Measurements from ENCODE around the gene CNRIP1. TPM values are rescaled to one million over a fixed set of nuclear protein-coding genes. Genes with fewer than 3 reads are reported as not detected.

CNRIP1 gene
- polyA plus RNA-seq, 2 of the 4 experiments (the other 2 are of a cell fraction) = 0.93 to 2.9 TPM

GRCh38 chr2:68248806-68249205 lies 70.9 kb downstream of the CNRIP1 start:
- no peak for FAIRE-seq
- Histone ChIP-seq H3K27ac (no peak overlapping the region), H3K4me3 (no peak overlapping the region), H3K4me2 (peak overlapping the region; percentile 83), H3K4me1 (peaks cover 46% of the 10 kb centered on the region), H3K9me3 (no peaks in the 10 kb centered on the region)
- no peak for DNase-seq (ENCODE audit: low read depth in 1 of 2, low spot score in 1 of 2)
- TF ChIP-seq CBX8 (IDR thresholded peaks at IDR 0.05) (no peak), HEYL (CRISPR knock-in tag; IDR thresholded peaks at IDR 0.05) (no peak), CHD4 (IDR thresholded peaks at IDR 0.05; ENCODE audit: borderline replicate concordance) (no peak), CEBPB (IDR thresholded peaks at IDR 0.05) (no peak), MAFK (IDR thresholded peaks at IDR 0.05; ENCODE audit: partially characterized antibody) (no peak), BCL3 (IDR thresholded peaks at IDR 0.05) (no peak), TP53 (CRISPR knock-in tag; IDR thresholded peaks at IDR 0.05) (no peak), EHMT2 (IDR thresholded peaks at IDR 0.05; ENCODE audit: low read depth) (no peak), MAX (IDR thresholded peaks at IDR 0.05) (no peak), NPAS2 (CRISPR knock-in tag; IDR thresholded peaks at IDR 0.05; ENCODE audit: borderline replicate concordance) (no peak), FOSB (CRISPR knock-in tag; IDR thresholded peaks at IDR 0.05) (no peak)
- POLR2A ChIA-PET = interaction anchor here (0.6 kb wide), 1 partner anchor 73 kb away, joined by 3 read pairs; no protein-coding TSS in a partner anchor
- CTCF ChIA-PET = no interaction called here
- 89% methylated on average over 2 of the region's 2 CpGs for WGBS (ENCODE audit: missing lambda C conversion rate)
- no peak for ATAC-seq

- no peak overlapping the region for H3K4me3 ChIP-seq
- no peaks in the 10 kb centered on the region for H3K9me3 ChIP-seq
- no peak for FAIRE-seq
- H3K4me2 ChIP-seq = peak overlapping the region; percentile 83; the same call in 1 of the 3 replicates
- POLR2A ChIA-PET = interaction anchor here (0.6 kb wide), 1 partner anchor 73 kb away, joined by 3 read pairs; no protein-coding TSS in a partner anchor
- ATAC-seq = no peak
- CTCF ChIA-PET = no interaction called here
- 90% methylated on average over 3 of the region's 3 CpGs for WGBS (ENCODE audit: missing lambda C conversion rate)
- no peak overlapping the region for H3K27ac ChIP-seq
- TF ChIP-seq SREBF2 (IDR thresholded peaks at IDR 0.05) (no peak), MYC (IDR thresholded peaks at IDR 0.05; ENCODE audit: borderline replicate concordance, low read length) (no peak), CHD2 (IDR thresholded peaks at IDR 0.05; ENCODE audit: low read length, partially characterized antibody) (no peak)
- peaks cover 46% of the 10 kb centered on the region for H3K4me1 ChIP-seq
- no peak for DNase-seq (ENCODE audit: low read depth in 1 of 2, low spot score in 1 of 2)
Measured at GRCh38 chr2:68248361-68248760, 71.4 kb downstream of the CNRIP1 start.

GRCh38 chr2:68246396-68246795 lies 73.4 kb downstream of the CNRIP1 start:
- Histone ChIP-seq H3K4me1 (peaks cover 46% of the 10 kb centered on the region), H3K9me3 (no peaks in the 10 kb centered on the region), H3K27ac (no peak overlapping the region), H3K4me3 (no peak overlapping the region), H3K4me2 (no peak overlapping the region)
- WGBS (ENCODE audit: missing lambda C conversion rate) = 90% methylated on average over 1 of the region's 1 CpG
- ATAC-seq (no peak), FAIRE-seq (no peak), DNase-seq (ENCODE audit: low read depth in 1 of 2, low spot score in 1 of 2) (no peak)
- TF ChIP-seq RNF2 (IDR thresholded peaks at IDR 0.05; ENCODE audit: borderline replicate concordance, low read depth) (no peak), PBX3 (IDR thresholded peaks at IDR 0.05) (no peak), MAX (IDR thresholded peaks at IDR 0.05) (no peak), CHD4 (IDR thresholded peaks at IDR 0.05; ENCODE audit: borderline replicate concordance) (no peak)
- POLR2A ChIA-PET = no interaction called here
- CTCF ChIA-PET = interaction anchor here (1.2 to 5.1 kb wide), 5 partner anchors 10 to 124 kb away, joined by 3 to 52 read pairs (median 5); no protein-coding TSS in a partner anchor

GRCh38 chr2:68245672-68246071 lies 74.1 kb downstream of the CNRIP1 start:
- FAIRE-seq (no peak), ATAC-seq (no peak), DNase-seq (ENCODE audit: low read depth in 1 of 2, low spot score in 1 of 2) (no peak)
- TF ChIP-seq ZC3H11A (IDR thresholded peaks at IDR 0.05) (no peak), MYC (IDR thresholded peaks at IDR 0.05; ENCODE audit: borderline replicate concordance, low read length) (no peak), JUNB (IDR thresholded peaks at IDR 0.05) (no peak), HDAC2 (IDR thresholded peaks at IDR 0.05) (no peak), PBX3 (IDR thresholded peaks at IDR 0.05) (no peak), MAFK (IDR thresholded peaks at IDR 0.05; ENCODE audit: partially characterized antibody) (no peak), TP53 (CRISPR knock-in tag; IDR thresholded peaks at IDR 0.05) (no peak), ZNF302 (CRISPR knock-in tag; IDR thresholded peaks at IDR 0.05) (no peak), JUN (IDR thresholded peaks at IDR 0.05) (no peak), RNF2 (IDR thresholded peaks at IDR 0.05; ENCODE audit: borderline replicate concordance, low read depth) (no peak), FOXS1 (CRISPR knock-in tag; IDR thresholded peaks at IDR 0.05) (no peak), HOXB5 (CRISPR knock-in tag; IDR thresholded peaks at IDR 0.05) (no peak), CHD4 (IDR thresholded peaks at IDR 0.05; ENCODE audit: borderline replicate concordance) (no peak), RARB (CRISPR knock-in tag; IDR thresholded peaks at IDR 0.05) (no peak), PHF8 (IDR thresholded peaks at IDR 0.05; ENCODE audit: borderline replicate concordance, low read depth) (no peak)
- Histone ChIP-seq H3K4me2 (no peak overlapping the region), H3K4me3 (no peak overlapping the region), H3K4me1 (peaks cover 46% of the 10 kb centered on the region), H3K9me3 (no peaks in the 10 kb centered on the region), H3K27ac (no peak overlapping the region)
- CTCF ChIA-PET = interaction anchor here (0.9 to 5.1 kb wide), 8 partner anchors 9 to 123 kb away, joined by 3 to 52 read pairs (median 5); no protein-coding TSS in a partner anchor
- POLR2A ChIA-PET = no interaction called here

Data from A549 (cell line).